ENCODE data around the gene NMT2.
A peak's percentile ranks its signal among the peaks of the same experiment; 100 is the strongest.
"Not testable (repeated sequence)": the region's sequence is repeated elsewhere in the genome, so short reads cannot be mapped to it uniquely, and the experiment has no call there.

Gene NMT2

GRCh38 chr10:15168291-15168785 is at the start of gene NMT2:
Gene NMT2 (minus strand): TSS chr10:15168693. CDS start chr10:15168612, 81 bp downstream.
- no peak for DNase-seq

- DNase-seq, result no peak
Measured at GRCh38 chr10:15216700-15217099, 48.2 kb upstream of the NMT2 start.

- no peak for DNase-seq
Measured at GRCh38 chr10:15214237-15214636, 45.7 kb upstream of the NMT2 start.

- DNase-seq, result no peak
Measured at GRCh38 chr10:15213461-15213861, 45.0 kb upstream of the NMT2 start.

- DNase-seq, result no peak
Measured at GRCh38 chr10:15211464-15211979, 43.0 kb upstream of the NMT2 start.

- no peak for DNase-seq
Measured at GRCh38 chr10:15210521-15210920, 42.0 kb upstream of the NMT2 start.

- peak; percentile 82 for DNase-seq
Measured at GRCh38 chr10:15209827-15210509, 41.5 kb upstream of the NMT2 start.

GRCh38 chr10:15208221-15208620 is 39.7 kb upstream of the NMT2 start:
- DNase-seq, result no peak

- DNase-seq, result not testable (repeated sequence)
Measured at GRCh38 chr10:15207410-15207809, 38.9 kb upstream of the NMT2 start.

- no peak for DNase-seq
Measured at GRCh38 chr10:15202639-15203038, 34.1 kb upstream of the NMT2 start.

- not testable (repeated sequence) for DNase-seq
Measured at GRCh38 chr10:15202301-15202621, 33.8 kb upstream of the NMT2 start.

- no peak for DNase-seq
Measured at GRCh38 chr10:15201589-15202300, 33.3 kb upstream of the NMT2 start.

- DNase-seq, result no peak
Measured at GRCh38 chr10:15200626-15201025, 32.1 kb upstream of the NMT2 start.

- DNase-seq, result no peak
Measured at GRCh38 chr10:15197911-15198310, 29.4 kb upstream of the NMT2 start.

GRCh38 chr10:15197276-15197675 is 28.8 kb upstream of the NMT2 start:
- no peak for DNase-seq

GRCh38 chr10:15196021-15196834 is 27.7 kb upstream of the NMT2 start:
- DNase-seq, result no peak

- no peak for DNase-seq
Measured at GRCh38 chr10:15189133-15189885, 20.8 kb upstream of the NMT2 start.

GRCh38 chr10:15188603-15189002 is 20.1 kb upstream of the NMT2 start:
- no peak for DNase-seq

GRCh38 chr10:15183689-15184481 is 15.4 kb upstream of the NMT2 start:
- DNase-seq, result no peak

- DNase-seq, result no peak
Measured at GRCh38 chr10:15182540-15183207, 14.2 kb upstream of the NMT2 start.

GRCh38 chr10:15181576-15182156 is 13.2 kb upstream of the NMT2 start:
- DNase-seq, result no peak

All from femur (tissue), 1 donor.